AG09319 (cell line): ENCODE results near the gene PKD2L2.
"Not testable (repeated sequence)": the region's sequence is repeated elsewhere in the genome, so short reads cannot be mapped to it uniquely, and the experiment has no call there.

Source experiments
- DNase-seq: peaks from one replicate; pipeline ENCODE4 v3.0.0-alpha.2; 2010; ENCODE audit warnings: low read depth; ENCODE audit errors: extremely low read depth
- TF ChIP-seq, protein P1 (sequence below): IDR thresholded peaks from 2 replicates; pipeline ENCODE4 v1.5.1; 2011; ENCODE audit warnings: low read depth, mild to moderate bottlenecking, inconsistent platforms, low read length, moderate library complexity

PKD2L2 gene

DNA sequence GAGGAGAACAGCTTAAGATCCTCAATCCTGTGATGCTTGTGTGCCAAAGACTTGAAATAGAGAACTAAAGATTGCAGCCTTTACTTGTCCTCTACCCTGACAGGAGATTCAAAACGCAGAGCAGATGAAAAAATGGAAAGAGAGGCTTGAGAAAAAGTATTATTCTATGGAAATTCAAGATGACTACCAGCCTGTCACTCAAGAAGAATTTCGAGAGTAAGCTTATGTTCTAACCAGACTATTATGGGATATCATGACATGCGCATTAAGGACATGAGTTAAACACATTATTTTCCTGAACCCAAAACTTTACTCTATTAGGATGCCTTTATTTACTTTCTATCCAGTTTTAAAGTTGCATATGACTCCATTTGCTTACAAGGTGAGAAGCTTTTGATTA lies 46.4 kb downstream of the PKD2L2 start:
- no peak for DNase-seq
- TF ChIP-seq, protein P1, sequence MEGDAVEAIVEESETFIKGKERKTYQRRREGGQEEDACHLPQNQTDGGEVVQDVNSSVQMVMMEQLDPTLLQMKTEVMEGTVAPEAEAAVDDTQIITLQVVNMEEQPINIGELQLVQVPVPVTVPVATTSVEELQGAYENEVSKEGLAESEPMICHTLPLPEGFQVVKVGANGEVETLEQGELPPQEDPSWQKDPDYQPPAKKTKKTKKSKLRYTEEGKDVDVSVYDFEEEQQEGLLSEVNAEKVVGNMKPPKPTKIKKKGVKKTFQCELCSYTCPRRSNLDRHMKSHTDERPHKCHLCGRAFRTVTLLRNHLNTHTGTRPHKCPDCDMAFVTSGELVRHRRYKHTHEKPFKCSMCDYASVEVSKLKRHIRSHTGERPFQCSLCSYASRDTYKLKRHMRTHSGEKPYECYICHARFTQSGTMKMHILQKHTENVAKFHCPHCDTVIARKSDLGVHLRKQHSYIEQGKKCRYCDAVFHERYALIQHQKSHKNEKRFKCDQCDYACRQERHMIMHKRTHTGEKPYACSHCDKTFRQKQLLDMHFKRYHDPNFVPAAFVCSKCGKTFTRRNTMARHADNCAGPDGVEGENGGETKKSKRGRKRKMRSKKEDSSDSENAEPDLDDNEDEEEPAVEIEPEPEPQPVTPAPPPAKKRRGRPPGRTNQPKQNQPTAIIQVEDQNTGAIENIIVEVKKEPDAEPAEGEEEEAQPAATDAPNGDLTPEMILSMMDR = no peak

GRCh38 chr5:137937994-137938750 lies 48.9 kb downstream of the PKD2L2 start:
- no peak for DNase-seq
- TF ChIP-seq, protein P1 = no peak

GRCh38 chr5:137938751-137939143 lies 49.5 kb downstream of the PKD2L2 start:
- no peak for DNase-seq
- TF ChIP-seq, protein P1 = no peak

- TF ChIP-seq, protein P1 = no peak
- DNase-seq = no peak
Observed at GRCh38 chr5:137939331-137939730, 50.1 kb downstream of the PKD2L2 start.

- DNase-seq = not testable (repeated sequence)
Observed at GRCh38 chr5:137944280-137944679, 55.0 kb downstream of the PKD2L2 start.

GRCh38 chr5:137945825-137946224 lies 56.6 kb downstream of the PKD2L2 start:
- TF ChIP-seq, protein P1 = no peak
- DNase-seq = no peak

GRCh38 chr5:137954131-137954879 lies 65.0 kb downstream of the PKD2L2 start:
- DNase-seq = peak; percentile 37
- TF ChIP-seq, protein P1 = no peak
